H1 (cell line): ENCODE results near the gene TBC1D4. TPM values are rescaled to one million over a fixed set of nuclear protein-coding genes. Genes with fewer than 3 reads are reported as not detected.

Experiments used
- CTCF ChIA-PET: fragments of 300-600 bp; sonication (Branson Sonifier 250); formaldehyde crosslinking; loops from one replicate; lab custom pipeline; 2021; ENCODE audit not compliant: partially characterized antibody; lab: Charles Lee
- POLR2A ChIA-PET: fragments of 300-600 bp; sonication (Branson Sonifier 250); formaldehyde crosslinking; loops from one replicate; lab custom pipeline; 2021; ENCODE audit warnings: inconsistent platforms; ENCODE audit not compliant: partially characterized antibody; lab: Charles Lee
- DNase-seq, 2 experiments: peaks; one replicate each; pipeline versions ENCODE4 v3.0.0 to v3.0.0-alpha.2; 2010 to 2022; ENCODE audit warnings: low spot score in 2 of 2, low read depth in 1 of 2, mixed read lengths in 1 of 2
- FAIRE-seq: peaks from 2 replicates; lab custom pipeline; 2011; peaks lifted over from hg19 to GRCh38; lab: Jason Lieb, UNC
- H2AFZ ChIP-seq: 2 replicates; pipeline ENCODE4 v1.8.1; 2012; ENCODE audit warnings: low read length, inconsistent platforms
- H2AK5ac ChIP-seq: 2 replicates; pipeline ENCODE4 v1.6.1; 2013; ENCODE audit warnings: low read depth, low read length
- H2BK120ac ChIP-seq: replicated peaks from 2 replicates; pipeline ENCODE3; 2013; ENCODE audit warnings: low read depth, low read length, inconsistent platforms
- H2BK12ac ChIP-seq: 2 replicates; pipeline ENCODE4 v1.6.1; 2013; ENCODE audit warnings: low read depth, low read length
- H2BK15ac ChIP-seq: 2 replicates; pipeline ENCODE4 v1.6.1; 2013; ENCODE audit warnings: low read length
- H2BK20ac ChIP-seq: 2 replicates; pipeline ENCODE4 v1.6.1; 2013; ENCODE audit warnings: low read length
- H2BK5ac ChIP-seq: 2 replicates; pipeline ENCODE4 v1.6.1; 2013; ENCODE audit warnings: low read depth, low read length
- H3K14ac ChIP-seq: 2 replicates; pipeline ENCODE4 v1.6.1; 2013; ENCODE audit warnings: inconsistent platforms; ENCODE audit not compliant: insufficient read length
- H3K18ac ChIP-seq: 2 replicates; pipeline ENCODE4 v1.6.1; 2013; ENCODE audit warnings: low read length; ENCODE audit errors: extremely low read depth
- H3K23ac ChIP-seq: 2 replicates; pipeline ENCODE4 v1.6.1; 2013; ENCODE audit warnings: inconsistent platforms; ENCODE audit not compliant: insufficient read length
- H3K23me2 ChIP-seq: 2 replicates; pipeline ENCODE4 v1.6.1; 2013; ENCODE audit warnings: low read depth, low read length
- H3K27ac ChIP-seq: 2 replicates; pipeline ENCODE4 v1.6.1; 2011; ENCODE audit warnings: low read depth, low read length, inconsistent platforms
- H3K27me3 ChIP-seq, 4 experiments: replicated peaks in 1 of 4; 1 replicate in 1 of 4; 2 replicates in 3 of 4; pipeline versions ENCODE4 v1.6.1 to v1.8.1; 2011 to 2013; ENCODE audit warnings: low read length in 3 of 4, mild to moderate bottlenecking in 3 of 4, inconsistent platforms in 2 of 4, mixed read lengths in 2 of 4, moderate library complexity in 1 of 4; ENCODE audit not compliant: control insufficient read depth in 3 of 4, insufficient read depth in 3 of 4; ENCODE audit errors: extremely low read depth in 1 of 4
- H3K36me3 ChIP-seq, 4 experiments: 2 replicates each; pipeline versions ENCODE4 v1.6.1 to v1.8.1; 2011 to 2013; ENCODE audit warnings: mild to moderate bottlenecking in 4 of 4, low read length in 3 of 4, moderate library complexity in 2 of 4, control low read depth in 1 of 4, inconsistent platforms in 1 of 4; ENCODE audit not compliant: insufficient read depth in 4 of 4, control insufficient read depth in 2 of 4
- H3K4ac ChIP-seq: replicated peaks from 2 replicates; pipeline ENCODE3; 2013; ENCODE audit warnings: low read length, low read depth, mixed read lengths, inconsistent platforms; ENCODE audit not compliant: insufficient read length
- H3K4me1 ChIP-seq, 4 experiments: replicated peaks in 1 of 4; 1 replicate in 1 of 4; 2 replicates in 3 of 4; pipeline versions ENCODE4 v1.6.1 to v1.8.1; 2011 to 2013; ENCODE audit warnings: low read length in 3 of 4, inconsistent platforms in 2 of 4, mixed read lengths in 1 of 4; ENCODE audit not compliant: insufficient read depth in 4 of 4, control insufficient read depth in 3 of 4
- H3K4me2 ChIP-seq, 2 experiments: 2 replicates each; pipeline versions ENCODE4 v1.6.1 to v1.8.1; 2011 to 2013; ENCODE audit warnings: low read depth in 2 of 2, low read length in 2 of 2, control low read depth in 1 of 2, inconsistent platforms in 1 of 2, mild to moderate bottlenecking in 1 of 2; ENCODE audit not compliant: insufficient read depth in 1 of 2
- H3K4me3 ChIP-seq, 4 experiments: fragments of 200-600, 300-600 bp in 1 of 4; sonication (generic), shearing (Covaris generic), sonication (Bioruptor Twin) in 1 of 4; 2 replicates each; pipeline versions ENCODE4 v1.5.1 to v1.8.1; 2011 to 2016; ENCODE audit warnings: low read length in 4 of 4, low read depth in 3 of 4, control low read depth in 2 of 4, inconsistent platforms in 2 of 4, mild to moderate bottlenecking in 2 of 4, mixed read lengths in 1 of 4, moderate library complexity in 1 of 4; ENCODE audit not compliant: insufficient read depth in 2 of 4; ENCODE audit errors: extremely low read depth in 1 of 4
- H3K56ac ChIP-seq: replicated peaks from 2 replicates; pipeline ENCODE3; 2013; ENCODE audit warnings: low read depth, mild to moderate bottlenecking, mixed read lengths, low read length, inconsistent platforms; ENCODE audit not compliant: insufficient read length
- H3K79me1 ChIP-seq: 2 replicates; pipeline ENCODE4 v1.6.1; 2013; ENCODE audit warnings: low read depth, low read length, control low read depth
- H3K79me2 ChIP-seq, 2 experiments: 2 replicates each; pipeline versions ENCODE4 v1.6.1 to v1.8.1; 2012 to 2013; ENCODE audit warnings: low read length in 2 of 2, mild to moderate bottlenecking in 2 of 2, inconsistent platforms in 1 of 2; ENCODE audit not compliant: insufficient read depth in 2 of 2, control insufficient read depth in 1 of 2
- H3K9ac ChIP-seq, 4 experiments: replicated peaks in 1 of 4; 1 replicate in 1 of 4; 2 replicates in 3 of 4; pipeline versions ENCODE4 v1.6.1 to v1.8.1; 2011 to 2013; ENCODE audit warnings: low read depth in 3 of 4, low read length in 3 of 4, control low read depth in 2 of 4, mild to moderate bottlenecking in 2 of 4, moderate library complexity in 2 of 4, inconsistent platforms in 1 of 4; ENCODE audit errors: extremely low read depth in 1 of 4
- H3K9me3 ChIP-seq, 2 experiments: 2 replicates each; pipeline versions ENCODE4 v1.6.1 to v1.8.1; 2012 to 2013; ENCODE audit warnings: mild to moderate bottlenecking in 2 of 2, moderate library complexity in 2 of 2, control low read depth in 1 of 2, inconsistent platforms in 1 of 2, low read depth in 1 of 2, low read length in 1 of 2, mixed read lengths in 1 of 2; ENCODE audit not compliant: insufficient read depth in 2 of 2
- H4K20me1 ChIP-seq, 2 experiments: replicated peaks in 1 of 2; 2 replicates each; pipeline versions ENCODE3 to v1.8.1; 2011 to 2013; ENCODE audit warnings: inconsistent platforms in 2 of 2, low read length in 2 of 2, mild to moderate bottlenecking in 1 of 2; ENCODE audit not compliant: insufficient read depth in 2 of 2, control insufficient read depth in 1 of 2
- H4K5ac ChIP-seq: 2 replicates; pipeline ENCODE4 v1.6.1; 2013; ENCODE audit warnings: low read length, low read depth, mixed read lengths, inconsistent platforms; ENCODE audit not compliant: insufficient read length
- H4K8ac ChIP-seq: 2 replicates; pipeline ENCODE4 v1.8.0; 2013; ENCODE audit warnings: mild to moderate bottlenecking, moderate library complexity, low read length, inconsistent platforms; ENCODE audit not compliant: insufficient read depth; ENCODE audit errors: extremely low read depth
- H4K91ac ChIP-seq: replicated peaks from 2 replicates; pipeline ENCODE3; 2013; ENCODE audit warnings: low read length, mixed read lengths, inconsistent platforms; ENCODE audit not compliant: insufficient read length
- GTF2F1 ChIP-seq: IDR thresholded peaks from 2 replicates; pipeline ENCODE4 v1.6.1; 2012; ENCODE audit warnings: low read depth, low read length, improper control_type of control experiment, borderline replicate concordance
- PHF8 ChIP-seq: fragments of 200-600 bp; sonication (generic); conservative IDR thresholded peaks from 2 replicates; pipeline ENCODE4 v1.7.1; 2012; ENCODE audit warnings: low read depth, mild to moderate bottlenecking, inconsistent platforms, low read length, moderate library complexity
- WGBS, 2 experiments: shearing (Covaris generic) in 1 of 2; methylation state at CpG; one replicate each; pipeline versions ENCODE4 v1.1.6 to v1.1.7; 2013 to 2015; ENCODE audit warnings: low lambda C conversion rate in 2 of 2, mixed read lengths in 2 of 2, inconsistent platforms in 1 of 2, low coverage in 1 of 2, missing lambda C conversion rate in 1 of 2; ENCODE audit not compliant: insufficient replicate concordance in 2 of 2, insufficient coverage in 1 of 2, insufficient read length in 1 of 2; ENCODE audit errors: extremely low coverage in 1 of 2, missing lambda C conversion rate in 1 of 2; 5-methylcytosine and 5-hydroxymethylcytosine counted together
- polyA plus RNA-seq, 7 experiments: library from polyadenylated mRNA; depleted of rRNA in 3 of 7; stranded (reverse) in 5 of 7; unstranded in 2 of 7; fragments of >200 nt in 5 of 7; fragments of 200-250 nt in 2 of 7; gene quantifications; 1 replicate in 5 of 7; 2 replicates in 1 of 7; 4 replicates in 1 of 7; pipeline versions ENCODE4 v1.2.1 to v1.2.3, GENCODE V29; 2011 to 2013; ENCODE audit warnings: missing spikeins in 2 of 7, mixed read lengths in 2 of 7
- total RNA-seq: library from RNA; stranded (reverse); fragmentation: NEBNext Ultra II Directional; extraction: Animal tissue kit (Norgen Biotek cat#: 25700); gene quantifications from 2 replicates; pipeline ENCODE4 v1.2.1, GENCODE V29; 2021

TBC1D4 gene
- total and polyA plus RNA-seq, 2 of the 8 experiments (the other 6 are each of a cell fraction or from before 2014, with no cell fraction given), result 16.7 to 39.0 TPM

DNA sequence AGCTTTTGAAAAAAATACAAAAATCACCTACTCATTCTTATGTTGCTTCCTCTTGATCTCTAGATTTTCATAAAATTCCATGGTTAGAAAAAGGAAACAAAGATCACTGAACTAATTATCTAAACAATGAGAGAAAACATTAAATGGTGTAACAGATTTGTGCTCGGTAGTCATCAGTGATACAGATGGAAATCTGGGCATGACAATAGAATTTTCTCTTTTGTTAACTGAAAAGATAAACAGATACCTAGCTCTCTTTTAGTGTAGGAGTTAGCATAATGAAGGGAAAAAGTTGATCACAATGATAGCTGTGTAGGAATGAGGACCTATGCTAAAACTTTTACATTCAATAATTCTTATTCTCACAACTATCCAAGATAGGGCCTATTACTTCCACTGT is 103.7 kb downstream of the TBC1D4 start:
- H3K27me3 ChIP-seq, result no peaks in the 10 kb centered on the region
- 87% methylated on average over 1 of the region's 1 CpG; no CpG with 5 or more reads in 1 of the 2 experiments for WGBS, 2 experiments
- H2BK12ac ChIP-seq, result no peak overlapping the region
- H3K36me3 ChIP-seq, result no peaks in the 10 kb centered on the region
- H4K91ac ChIP-seq, result no peak overlapping the region
- no peak overlapping the region for H4K8ac ChIP-seq
- no peaks in the 10 kb centered on the region for H3K79me1 ChIP-seq
- H3K18ac ChIP-seq, result no peak overlapping the region
- no peak overlapping the region for H3K56ac ChIP-seq
- H3K4me1 ChIP-seq, result peaks cover 0 to 4% (median under 1%) of the 10 kb centered on the region in 4 experiments; a peak in 4 of 7 replicates
- ChIA-PET CTCF (interaction anchor here (1.3 to 1.7 kb wide), 3 partner anchors 12 to 104 kb away, joined by 4 to 5 read pairs (median 5); partner anchors contain the start of gene TBC1D4), POLR2A (no interaction called here)
- H2BK5ac ChIP-seq, result no peak overlapping the region
- no peak overlapping the region for H2BK20ac ChIP-seq
- H3K9ac ChIP-seq, result no peak overlapping the region
- H2BK15ac ChIP-seq, result no peak overlapping the region
- no peak overlapping the region for H2AK5ac ChIP-seq
- H4K5ac ChIP-seq, result no peak overlapping the region
- H3K79me2 ChIP-seq, result peaks cover 0 to 2% of the 10 kb centered on the region in 2 experiments; a peak in 1 of 4 replicates
- H3K23me2 ChIP-seq, result no peaks in the 10 kb centered on the region
- no peak overlapping the region for H3K4me3 ChIP-seq
- no peak for TF ChIP-seq PHF8
- TF ChIP-seq GTF2F1, result no peak
- TF ChIP-seq, all 59 proteins: peak for 0
- Histone ChIP-seq H4K20me1 (no peaks in the 10 kb centered on the region), H3K4me2 (no peak overlapping the region), H3K14ac (no peak overlapping the region), H2BK120ac (no peak overlapping the region), H3K4ac (no peak overlapping the region), H2AFZ (no peak overlapping the region), H3K23ac (no peak overlapping the region), H3K9me3 (no peaks in the 10 kb centered on the region), H3K27ac (no peak overlapping the region)
- DNase-seq (no peak), FAIRE-seq (no peak)
